Measurements from ENCODE around the gene ZNF106. TPM values are rescaled to one million over a fixed set of nuclear protein-coding genes. Genes with fewer than 3 reads are reported as not detected.

Gene ZNF106
- total RNA-seq, 1 donor from 2014 or later: 38.1 TPM

DNA sequence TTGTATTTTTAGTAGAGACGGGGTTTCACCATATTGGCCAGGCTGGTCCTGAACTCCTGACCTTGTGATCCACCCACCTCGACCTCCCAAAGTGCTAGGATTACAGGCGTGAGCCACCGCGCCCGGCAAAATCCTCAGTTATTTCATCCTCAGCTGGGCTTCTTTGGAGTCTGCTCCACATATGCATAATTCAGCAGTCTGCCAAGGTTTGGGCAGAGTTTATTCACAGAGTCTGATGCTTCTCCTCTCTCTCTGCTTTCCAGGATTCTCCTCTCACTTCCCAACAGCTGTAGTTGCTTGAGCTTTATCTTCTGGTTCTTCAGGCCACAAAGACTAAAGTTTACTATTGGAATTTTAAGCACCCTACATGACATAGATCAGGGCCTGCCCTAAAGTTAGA is 8.2 kb downstream of the ZNF106 start:
- Histone ChIP-seq H3K27ac (no peak overlapping the region), H3K4me1 (no peaks in the 10 kb centered on the region), H3K9me3 (no peaks in the 10 kb centered on the region), H3K27me3 (no peaks in the 10 kb centered on the region), H3K4me3 (no peak overlapping the region), H3K36me3 (no peaks in the 10 kb centered on the region)
- DNase-seq (ENCODE audit: extremely low spot score in 2 of 2): no peak
- intact Hi-C loops (cut with DNase I): no loop called here
- no peak for TF ChIP-seq CTCF (IDR thresholded peaks at IDR 0.05)
- no peak for TF ChIP-seq POLR2A (IDR thresholded peaks at IDR 0.05)
- TF ChIP-seq POLR2AphosphoS5 (IDR thresholded peaks at IDR 0.05; ENCODE audit: insufficient read depth in 1 of 2, low read depth in 1 of 2): no peak

GRCh38 chr15:42474827-42475226 is 16.1 kb downstream of the ZNF106 start:
- TF ChIP-seq POLR2AphosphoS5 (IDR thresholded peaks at IDR 0.05; ENCODE audit: insufficient read depth in 1 of 2, low read depth in 1 of 2) (no peak), POLR2A (IDR thresholded peaks at IDR 0.05) (no peak), CTCF (IDR thresholded peaks at IDR 0.05) (no peak)
- H3K4me1 ChIP-seq: peaks cover 18% of the 10 kb centered on the region
- H3K4me3 ChIP-seq: no peak overlapping the region
- no peaks in the 10 kb centered on the region for H3K9me3 ChIP-seq
- no peak overlapping the region for H3K27ac ChIP-seq
- intact Hi-C loops (cut with DNase I): no loop called here
- H3K36me3 ChIP-seq: no peaks in the 10 kb centered on the region
- DNase-seq (ENCODE audit: extremely low spot score in 2 of 2): no peak
- no peaks in the 10 kb centered on the region for H3K27me3 ChIP-seq

DNA sequence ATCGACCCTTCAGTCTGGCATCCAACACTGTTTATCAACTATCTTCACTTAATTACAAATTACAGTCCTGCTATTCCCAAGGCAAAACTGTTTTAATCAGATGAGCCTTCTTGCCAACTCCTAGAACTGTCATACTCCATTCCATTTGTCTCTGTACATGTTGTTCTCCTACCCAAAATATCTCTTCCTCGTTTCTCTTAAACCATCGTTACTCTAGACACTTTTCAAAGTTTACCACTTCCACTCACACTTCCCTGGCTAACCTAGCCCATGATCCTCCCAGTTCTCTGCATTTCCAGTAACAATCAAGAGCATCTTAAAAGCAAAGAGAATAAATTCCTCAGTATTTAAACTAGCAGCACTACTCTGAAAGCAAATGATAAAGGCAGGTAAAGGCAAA is 19.9 kb downstream of the ZNF106 start:
- DNase-seq (ENCODE audit: extremely low spot score in 2 of 2): no peak
- TF ChIP-seq CTCF (IDR thresholded peaks at IDR 0.05) (no peak), POLR2A (IDR thresholded peaks at IDR 0.05) (no peak), POLR2AphosphoS5 (IDR thresholded peaks at IDR 0.05; ENCODE audit: insufficient read depth in 1 of 2, low read depth in 1 of 2) (no peak)
- intact Hi-C loops (cut with DNase I): no loop called here
- peak overlapping the region; percentile 42 for H3K27ac ChIP-seq
- H3K4me3 ChIP-seq: no peak overlapping the region
- H3K9me3 ChIP-seq: no peaks in the 10 kb centered on the region
- no peaks in the 10 kb centered on the region for H3K36me3 ChIP-seq
- peaks cover 18% of the 10 kb centered on the region for H3K4me1 ChIP-seq
- no peaks in the 10 kb centered on the region for H3K27me3 ChIP-seq

- Histone ChIP-seq H3K27ac (no peak overlapping the region), H3K9me3 (no peaks in the 10 kb centered on the region), H3K27me3 (no peaks in the 10 kb centered on the region), H3K36me3 (peaks cover 0 to 11% of the 10 kb centered on the region in 2 donors), H3K4me3 (no peak overlapping the region), H3K4me1 (peaks cover 5% of the 10 kb centered on the region)
- no peak for DNase-seq (ENCODE audit: extremely low spot score in 2 of 2)
- no peak for TF ChIP-seq CTCF (IDR thresholded peaks at IDR 0.05)
- no peak for TF ChIP-seq POLR2A (IDR thresholded peaks at IDR 0.05)
- TF ChIP-seq POLR2AphosphoS5 (IDR thresholded peaks at IDR 0.05; ENCODE audit: insufficient read depth in 1 of 2, low read depth in 1 of 2): no peak
- intact Hi-C loops (cut with DNase I): no loop called here
These were observed 25.3 kb downstream of the ZNF106 start for GRCh38 chr15:42465520-42466259.

GRCh38 chr15:42461261-42461660 is 29.7 kb downstream of the ZNF106 start:
- no peak overlapping the region for H3K27ac ChIP-seq
- no peak overlapping the region for H3K4me3 ChIP-seq
- peaks cover 0 to 11% of the 10 kb centered on the region in 2 donors for H3K36me3 ChIP-seq
- TF ChIP-seq CTCF (IDR thresholded peaks at IDR 0.05) (no peak), POLR2A (IDR thresholded peaks at IDR 0.05) (no peak), POLR2AphosphoS5 (IDR thresholded peaks at IDR 0.05; ENCODE audit: insufficient read depth in 1 of 2, low read depth in 1 of 2) (no peak)
- no peaks in the 10 kb centered on the region for H3K9me3 ChIP-seq
- intact Hi-C loops (cut with DNase I): no loop called here
- DNase-seq (ENCODE audit: extremely low spot score in 2 of 2): no peak
- H3K4me1 ChIP-seq: peaks cover 15% of the 10 kb centered on the region
- no peaks in the 10 kb centered on the region for H3K27me3 ChIP-seq

All from vagina (tissue), 2 donors.